ENCODE measurements around the gene MYCBPAP. TPM values are rescaled to one million over a fixed set of nuclear protein-coding genes. Genes with fewer than 3 reads are reported as not detected.

Gene MYCBPAP
- total RNA-seq, 1 experiment from 2014 or later, result not detected

- H4K20me1 ChIP-seq (ENCODE audit: insufficient read depth), result no peaks in the 10 kb centered on the region
- peak overlapping the region; percentile 41 for H2AFZ ChIP-seq (ENCODE audit: low read depth, low read length, poor library complexity, severe bottlenecking)
- no peaks in the 10 kb centered on the region for H3K9me2 ChIP-seq (ENCODE audit: insufficient read depth)
- H3K9me3 ChIP-seq (ENCODE audit: control insufficient read depth in 1 of 2, insufficient read depth in 1 of 2, low read depth in 1 of 2, low read length in 2 of 2), result no peaks in the 10 kb centered on the region
- peaks cover 0 to 6% of the 10 kb centered on the region in 2 experiments; a peak in 1 of 4 replicates for H3K4me1 ChIP-seq (ENCODE audit: control insufficient read depth in 1 of 2, insufficient read depth in 2 of 2, low read length in 2 of 2)
- BruUV-seq (replicated peaks), result no TSS peak
- ChIA-PET CTCF (interaction anchor here (0.8 kb wide), 1 partner anchor 16 kb away, joined by 3 read pairs; no protein-coding TSS in a partner anchor), POLR2A (no interaction called here), RAD21 (ENCODE audit: low non-redundant PET in 1 of 2, low total read pairs in 2 of 2, uncharacterized antibody in 2 of 2, unreplicated experiment in 2 of 2) (no interaction called here)
- no peak overlapping the region for H3K4me3 ChIP-seq (replicated peaks in 1 of 2; ENCODE audit: low read depth in 1 of 2, low read length in 2 of 2)
- DNase-seq (ENCODE audit: low read depth, low spot score) (no peak), ATAC-seq (peak; percentile 68)
- H3K79me2 ChIP-seq (ENCODE audit: insufficient read depth, low read length), result no peaks in the 10 kb centered on the region
- H3K36me3 ChIP-seq (ENCODE audit: control insufficient read depth in 1 of 2, insufficient read depth in 2 of 2, low read length in 2 of 2), result no peaks in the 10 kb centered on the region
- no peaks in the 10 kb centered on the region for H3K27me3 ChIP-seq (ENCODE audit: insufficient read depth, low read length)
- H3K4me2 ChIP-seq (ENCODE audit: low read length), result no peak overlapping the region; the same call in 1 of the 2 replicates
- H3K27ac ChIP-seq (ENCODE audit: low read depth, low read length), result no peak overlapping the region
- intact Hi-C loops (cut with micrococcal nuclease), result no loop called here
- H3K9ac ChIP-seq (ENCODE audit: low read length), result no peak overlapping the region
- TF ChIP-seq SRF (IDR thresholded peaks at IDR 0.05; ENCODE audit: low read depth) (no peak), SIN3A (IDR thresholded peaks at IDR 0.05; ENCODE audit: low read depth) (no peak), ZBTB33 (IDR thresholded peaks at IDR 0.05; ENCODE audit: extremely low read depth, insufficient replicate concordance, low read length) (no peak), POLR2A (IDR thresholded peaks at IDR 0.05; ENCODE audit: borderline replicate concordance, extremely low read depth, insufficient read depth, insufficient read length) (no peak), CTCF (IDR thresholded peaks at IDR 0.05 in 2 of 3, conservative IDR thresholded peaks at IDR 0.05 in 1 of 3; ENCODE audit: borderline replicate concordance in 1 of 3, insufficient read depth in 1 of 3, low read depth in 2 of 3, low read length in 2 of 3) (no peak), CEBPB (IDR thresholded peaks at IDR 0.05; ENCODE audit: low read depth) (no peak), TCF7L2 (IDR thresholded peaks at IDR 0.05; ENCODE audit: borderline replicate concordance, extremely low read depth, insufficient read depth, insufficient read length) (no peak), EZH2phosphoT487 (IDR thresholded peaks at IDR 0.05; ENCODE audit: borderline replicate concordance) (no peak), EZH2 (IDR thresholded peaks at IDR 0.05) (no peak), JUND (IDR thresholded peaks at IDR 0.05) (no peak), EGR1 (IDR thresholded peaks at IDR 0.05; ENCODE audit: low read depth) (no peak), FOSL1 (IDR thresholded peaks at IDR 0.05; ENCODE audit: low read depth) (no peak), YY1 (IDR thresholded peaks at IDR 0.05; ENCODE audit: extremely low read depth, insufficient replicate concordance, low read depth, low read length) (no peak), RAD21 (IDR thresholded peaks at IDR 0.05; ENCODE audit: low read depth) (no peak), ZFX (IDR thresholded peaks at IDR 0.05) (no peak), POLR2AphosphoS5 (IDR thresholded peaks at IDR 0.05; ENCODE audit: low read depth, low read length) (no peak), REST (IDR thresholded peaks at IDR 0.05; ENCODE audit: low read depth) (no peak), CBX3 (IDR thresholded peaks at IDR 0.05; ENCODE audit: low read depth) (no peak), MAX (IDR thresholded peaks at IDR 0.05) (no peak)
Measured at GRCh38 chr17:50517504-50518383, 9.5 kb downstream of the MYCBPAP start.
